Testis (tissue), 2 donors: Measurements from ENCODE around the gene ARID5A.
A peak's percentile ranks its signal among the peaks of the same experiment; 100 is the strongest.

Experiments
- CTCF ChIP-seq, 3 experiments: fragments of 450-650 bp in 2 of 3; fragments of 200-600 bp in 1 of 3; sonication (generic) in 1 of 3; IDR thresholded peaks; one replicate each; pipeline ENCODE4 v1.5.1; 2016 to 2019; ENCODE audit warnings: antibody characterized with exemption in 3 of 3, mild to moderate bottlenecking in 2 of 3, moderate library complexity in 1 of 3
- POLR2A ChIP-seq: fragments of 450-650 bp; IDR thresholded peaks from one replicate; pipeline ENCODE4 v1.6.1; 2017; ENCODE audit warnings: antibody characterized with exemption, mild to moderate bottlenecking, moderate library complexity

DNA sequence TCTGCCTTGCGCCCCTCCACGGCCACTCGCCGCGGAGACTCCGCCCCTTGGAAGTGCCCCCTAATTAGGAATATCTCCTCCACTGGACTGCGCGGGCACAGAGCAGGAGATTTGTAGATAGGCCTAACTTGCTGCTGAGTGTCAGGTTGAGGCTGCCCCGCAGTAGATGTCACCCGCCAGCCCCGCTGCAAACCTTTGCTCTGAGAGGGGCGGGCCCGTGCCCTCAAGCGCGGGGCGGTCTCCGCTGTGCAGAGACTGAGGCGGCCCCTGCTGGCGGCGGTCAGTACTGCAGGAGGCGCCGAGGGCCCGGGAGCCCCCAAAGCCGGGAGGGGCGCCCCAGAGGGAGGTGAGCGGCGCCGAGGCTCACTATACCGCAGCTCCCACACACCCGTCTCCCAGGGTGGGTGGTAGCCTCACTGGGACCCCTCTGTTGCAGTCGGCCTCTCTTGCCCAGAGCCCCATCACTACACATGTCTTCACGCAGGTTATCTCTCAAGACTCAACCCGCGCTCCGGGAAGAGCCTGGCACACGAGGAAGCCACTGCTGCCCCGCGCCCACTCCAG lies 28.5 kb upstream of the ARID5A start:
- TF ChIP-seq CTCF (IDR thresholded peaks at IDR 0.05) (peak; percentile 99 to 100 (median 99)), POLR2A (no peak)
